ENCODE results near the gene KIF15.

DNA sequence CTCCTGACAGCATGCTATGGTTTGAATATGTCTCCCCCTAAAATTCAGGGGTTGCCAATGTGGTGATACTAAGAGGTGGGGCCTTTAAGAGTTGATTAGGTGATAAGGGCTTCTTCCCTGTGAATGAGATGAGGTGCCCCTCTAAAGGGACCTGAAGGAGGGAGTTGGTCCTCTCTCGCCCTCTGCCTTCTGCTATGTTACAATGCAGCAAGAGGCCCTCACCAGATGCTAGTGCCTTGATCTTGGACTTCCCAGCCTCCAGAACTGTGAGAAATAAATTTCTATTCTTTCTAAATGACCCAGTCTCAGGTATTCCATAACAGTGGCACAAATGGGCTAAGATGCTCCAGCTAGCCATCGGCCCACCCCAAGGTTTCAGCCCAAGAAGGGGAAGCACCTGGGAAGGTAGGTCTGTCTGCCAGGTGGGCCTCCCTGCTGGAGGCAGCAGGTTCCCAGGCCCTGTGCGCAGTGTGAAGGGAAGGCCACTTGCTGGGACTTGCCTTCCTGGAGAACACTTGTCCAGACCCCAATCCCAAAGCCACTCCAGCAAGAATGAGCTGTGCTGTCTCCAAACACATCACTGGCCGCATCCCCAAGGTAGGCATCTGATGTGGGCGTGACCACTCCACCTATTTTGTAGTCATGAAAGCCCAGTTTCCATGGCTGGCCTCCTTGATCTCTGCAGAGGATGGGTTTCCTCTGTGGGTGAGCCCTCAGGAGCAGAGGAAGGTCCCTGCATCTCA lies 121.8 kb downstream of the KIF15 start:
- TF ChIP-seq, protein P1, sequence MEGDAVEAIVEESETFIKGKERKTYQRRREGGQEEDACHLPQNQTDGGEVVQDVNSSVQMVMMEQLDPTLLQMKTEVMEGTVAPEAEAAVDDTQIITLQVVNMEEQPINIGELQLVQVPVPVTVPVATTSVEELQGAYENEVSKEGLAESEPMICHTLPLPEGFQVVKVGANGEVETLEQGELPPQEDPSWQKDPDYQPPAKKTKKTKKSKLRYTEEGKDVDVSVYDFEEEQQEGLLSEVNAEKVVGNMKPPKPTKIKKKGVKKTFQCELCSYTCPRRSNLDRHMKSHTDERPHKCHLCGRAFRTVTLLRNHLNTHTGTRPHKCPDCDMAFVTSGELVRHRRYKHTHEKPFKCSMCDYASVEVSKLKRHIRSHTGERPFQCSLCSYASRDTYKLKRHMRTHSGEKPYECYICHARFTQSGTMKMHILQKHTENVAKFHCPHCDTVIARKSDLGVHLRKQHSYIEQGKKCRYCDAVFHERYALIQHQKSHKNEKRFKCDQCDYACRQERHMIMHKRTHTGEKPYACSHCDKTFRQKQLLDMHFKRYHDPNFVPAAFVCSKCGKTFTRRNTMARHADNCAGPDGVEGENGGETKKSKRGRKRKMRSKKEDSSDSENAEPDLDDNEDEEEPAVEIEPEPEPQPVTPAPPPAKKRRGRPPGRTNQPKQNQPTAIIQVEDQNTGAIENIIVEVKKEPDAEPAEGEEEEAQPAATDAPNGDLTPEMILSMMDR (conservative IDR thresholded peaks at IDR 0.05; ENCODE audit: low read depth, low read length): no peak
- TF ChIP-seq EZH2 (IDR thresholded peaks at IDR 0.05; ENCODE audit: borderline replicate concordance, low read depth, low read length, poor library complexity, severe bottlenecking): no peak

Data from A673 (cell line).